Activated CD8-positive, alpha-beta T cell treated with anti-CD3 and anti-CD28 coated beads, Interleukin-2, amount 10 ng/mL, durations not matched to agents 7 days and 5 days (primary cell): Measurements from ENCODE around the gene SLC35G2. TPM values are rescaled to one million over a fixed set of nuclear protein-coding genes. Genes with fewer than 3 reads are reported as not detected.
"Not testable (repeated sequence)": the region's sequence is repeated elsewhere in the genome, so short reads cannot be mapped to it uniquely, and the experiment has no call there.

ENCODE experiments used
- ATAC-seq: fragments of 150-1000 bp; cut with Tn5 transposase; one replicate; pipeline ENCODE4 v1.10.0; 2021; ENCODE audit warnings: moderate library complexity
- CTCF ChIA-PET: fragments of 350-600 bp; sonication (Branson Sonifier 250); formaldehyde crosslinking; loops from one replicate; lab custom pipeline; 2021; ENCODE audit warnings: antibody characterized with exemption; lab: Charles Lee
- POLR2A ChIA-PET: fragments of 350-600 bp; sonication (Branson Sonifier 250); formaldehyde crosslinking; loops from one replicate; lab custom pipeline; 2021; ENCODE audit warnings: antibody characterized with exemption; lab: Charles Lee
- DNase-seq: peaks from one replicate; pipeline ENCODE4 v3.0.0-alpha.2; 2020
- H3K27ac Mint-ChIP-seq: one replicate; pipeline ENCODE4 v1.8.0; 2021; ENCODE audit warnings: mild to moderate bottlenecking, mixed read lengths
- H3K27me3 Mint-ChIP-seq: one replicate; pipeline ENCODE4 v1.8.0; 2021; ENCODE audit warnings: low read depth, mixed read lengths
- H3K36me3 Mint-ChIP-seq: one replicate; pipeline ENCODE4 v1.8.0; 2021; ENCODE audit warnings: low read depth, mixed read lengths
- H3K4me1 Mint-ChIP-seq: one replicate; pipeline ENCODE4 v1.8.0; 2021; ENCODE audit warnings: low read depth, mixed read lengths
- H3K4me3 Mint-ChIP-seq: one replicate; pipeline ENCODE4 v1.8.0; 2021; ENCODE audit warnings: mild to moderate bottlenecking, mixed read lengths
- H3K9me3 Mint-ChIP-seq: one replicate; pipeline ENCODE4 v1.8.0; 2022; ENCODE audit warnings: mixed read lengths; ENCODE audit not compliant: insufficient read depth
- total RNA-seq, 2 experiments: library from RNA; stranded (reverse); gene quantifications; one replicate each; pipeline ENCODE4 v1.2.3, GENCODE V29; 2021

SLC35G2 gene
- under 1 TPM in 1 of 2 experiments, not detected in 1; 0.16 TPM for total RNA-seq

GRCh38 chr3:136818769-136819391 is at the start of gene SLC35G2:
Gene SLC35G2, plus strand, starts transcription at chr3:136819126. Its CDS starts 35,335 bp downstream, at chr3:136854461.
- Mint-ChIP-seq H3K36me3 (no peaks in the 10 kb centered on the region), H3K27me3 (peaks cover 52% of the 10 kb centered on the region), H3K27ac (peak within 1 kb of the TSS; percentile 16), H3K4me1 (peaks cover 22% of the 10 kb centered on the region), H3K4me3 (peak within 1 kb of the TSS; percentile 73), H3K9me3 (peaks cover 1% of the 10 kb centered on the region)
- DNase-seq, result peak; percentile 46
- ChIA-PET CTCF (interaction anchor here (0.8 kb wide), 1 partner anchor 195 kb away, joined by 4 read pairs; no protein-coding TSS in a partner anchor), POLR2A (interaction anchor here (1.2 kb wide), 1 partner anchor 43 kb away, joined by 4 read pairs; the partner anchor contains the start of gene NCK1)
- peak; percentile 73 for ATAC-seq

DNA sequence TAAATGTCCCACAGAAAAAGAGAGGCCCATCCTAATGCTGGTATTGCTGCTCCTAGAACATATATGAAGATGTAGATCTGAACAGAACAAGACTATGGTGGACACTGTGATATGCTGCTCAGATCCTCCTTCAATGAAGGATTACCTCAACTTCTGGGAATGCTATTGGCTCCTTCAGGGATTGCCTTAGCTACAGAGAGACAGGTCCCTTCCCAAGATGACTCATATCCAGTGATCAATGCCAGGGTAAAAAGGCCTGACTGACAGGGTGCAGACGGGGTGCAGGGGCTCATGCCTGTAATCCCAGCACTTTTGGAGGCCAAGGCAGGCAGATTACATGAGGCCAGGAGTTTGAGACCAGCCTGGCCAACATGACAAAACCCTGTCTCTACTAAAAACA is 46.2 kb upstream of the SLC35G2 start:
- ATAC-seq (no peak), DNase-seq (no peak)
- ChIA-PET POLR2A (interaction anchor here (1.0 kb wide), 1 partner anchor 20 kb away, joined by 4 read pairs; the partner anchor contains the start of gene STAG1), CTCF (interaction anchor here (1.2 to 1.4 kb wide), 2 partner anchors 20 to 241 kb away, joined by 4 to 5 read pairs; partner anchors contain the start of gene STAG1)
- H3K27me3 Mint-ChIP-seq, result no peaks in the 10 kb centered on the region
- H3K27ac Mint-ChIP-seq, result no peak overlapping the region
- no peaks in the 10 kb centered on the region for H3K4me1 Mint-ChIP-seq
- H3K4me3 Mint-ChIP-seq, result no peak overlapping the region
- H3K9me3 Mint-ChIP-seq, result no peaks in the 10 kb centered on the region
- H3K36me3 Mint-ChIP-seq, result no peaks in the 10 kb centered on the region

DNA sequence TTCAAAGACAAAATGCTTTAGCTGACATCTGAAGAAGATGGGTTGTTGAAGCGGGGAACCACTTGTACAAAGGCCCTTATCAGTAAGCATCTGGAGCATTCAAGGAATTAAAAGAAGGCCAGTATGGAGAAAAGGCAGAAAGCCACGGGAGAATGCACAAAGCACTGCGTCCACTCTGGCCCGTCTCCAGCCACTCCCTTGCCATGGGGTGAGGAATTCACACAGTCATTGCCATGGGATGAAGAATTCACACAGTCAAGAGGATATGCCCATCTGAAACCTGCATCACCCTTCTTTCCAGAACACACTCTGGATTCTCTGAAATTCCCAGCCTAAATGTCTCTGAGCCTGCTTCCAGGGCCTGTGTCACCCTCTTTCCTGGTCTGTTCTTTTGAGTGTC is 40.1 kb upstream of the SLC35G2 start:
- Mint-ChIP-seq H3K27me3 (peaks cover 3% of the 10 kb centered on the region), H3K4me3 (no peak overlapping the region), H3K36me3 (no peaks in the 10 kb centered on the region), H3K9me3 (no peaks in the 10 kb centered on the region), H3K4me1 (no peaks in the 10 kb centered on the region), H3K27ac (no peak overlapping the region)
- DNase-seq, result no peak
- ChIA-PET POLR2A (no interaction called here), CTCF (no interaction called here)
- ATAC-seq, result no peak

DNA sequence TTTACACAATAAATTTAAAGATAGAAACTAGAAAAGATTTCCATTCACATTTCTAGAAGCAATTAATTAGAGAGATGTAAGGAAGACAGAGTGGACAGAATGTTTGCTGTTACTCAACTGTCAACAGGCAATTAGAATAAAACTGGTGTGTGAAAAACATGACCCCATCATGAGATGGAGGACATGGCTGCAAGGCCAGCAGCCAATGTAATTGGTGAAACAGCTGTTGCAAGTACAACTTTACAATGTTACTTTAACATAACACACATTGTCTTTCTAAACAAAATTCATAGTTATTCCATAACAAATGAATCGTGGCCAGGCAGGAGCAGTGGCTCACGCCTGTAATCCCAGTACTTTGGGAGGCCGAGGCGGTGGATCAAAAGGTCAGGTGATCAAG is 38.2 kb upstream of the SLC35G2 start:
- Mint-ChIP-seq H3K27me3 (peaks cover 3% of the 10 kb centered on the region), H3K4me1 (no peaks in the 10 kb centered on the region), H3K4me3 (no peak overlapping the region), H3K36me3 (no peaks in the 10 kb centered on the region), H3K9me3 (no peaks in the 10 kb centered on the region), H3K27ac (no peak overlapping the region)
- CTCF ChIA-PET, result no interaction called here
- DNase-seq (no peak), ATAC-seq (no peak)
- POLR2A ChIA-PET, result no interaction called here

DNA sequence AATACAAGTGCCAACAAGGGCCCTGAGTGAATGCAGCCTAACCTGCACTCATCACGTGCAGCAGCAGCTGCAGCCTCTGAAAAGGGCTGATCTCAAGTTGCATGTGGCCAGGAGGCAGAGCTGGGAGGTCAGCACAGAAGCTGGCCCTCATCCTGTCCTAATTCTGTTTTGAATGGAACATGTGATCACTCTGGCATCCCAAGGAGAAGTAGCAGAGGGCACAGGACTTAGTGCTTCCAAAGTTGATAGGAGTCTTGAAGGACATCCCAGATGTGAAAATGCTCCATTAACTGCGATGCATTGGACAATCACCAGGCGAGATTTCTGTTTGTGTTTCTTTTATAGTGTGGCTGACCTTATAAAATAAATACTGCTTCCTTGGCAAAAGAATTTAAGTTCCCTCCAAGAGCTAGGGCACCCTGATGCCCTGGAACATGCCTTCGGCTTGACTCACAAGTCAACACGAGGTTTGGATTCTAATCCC is 35.2 kb upstream of the SLC35G2 start:
- H3K27me3 Mint-ChIP-seq, result peaks cover 2% of the 10 kb centered on the region
- peaks cover 15% of the 10 kb centered on the region for H3K4me1 Mint-ChIP-seq
- H3K36me3 Mint-ChIP-seq, result no peaks in the 10 kb centered on the region
- no peaks in the 10 kb centered on the region for H3K9me3 Mint-ChIP-seq
- H3K27ac Mint-ChIP-seq, result no peak overlapping the region
- DNase-seq, result no peak
- POLR2A ChIA-PET, result no interaction called here
- H3K4me3 Mint-ChIP-seq, result no peak overlapping the region
- ATAC-seq, result no peak
- CTCF ChIA-PET, result no interaction called here

DNA sequence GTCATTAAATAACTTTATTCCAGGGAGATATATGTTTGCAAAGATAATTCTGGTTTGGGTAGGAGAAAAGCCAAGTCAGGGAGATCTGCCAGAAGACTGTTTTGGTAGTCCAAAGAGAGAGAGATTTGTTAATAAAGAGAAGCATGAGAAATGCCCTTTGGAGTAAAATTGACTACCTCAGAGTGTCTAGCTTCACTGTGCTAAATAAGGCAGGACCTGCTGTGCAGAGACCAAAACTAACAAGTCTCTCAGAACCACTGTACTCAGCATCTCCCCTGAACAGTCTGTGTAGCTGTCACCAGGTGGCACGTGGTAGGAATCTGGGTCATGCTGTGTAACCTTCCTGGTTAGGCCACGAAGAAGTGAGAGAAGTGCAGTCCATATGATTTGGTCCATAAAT is 31.6 kb upstream of the SLC35G2 start:
- CTCF ChIA-PET, result interaction anchor here (1.3 to 2.1 kb wide), 4 partner anchors 35 to 245 kb away, joined by 5 to 12 read pairs (median 8); partner anchors contain the start of gene STAG1
- ATAC-seq (peak; percentile 68), DNase-seq (peak; percentile 42)
- H3K27me3 Mint-ChIP-seq, result no peaks in the 10 kb centered on the region
- no peaks in the 10 kb centered on the region for H3K36me3 Mint-ChIP-seq
- H3K27ac Mint-ChIP-seq, result peak overlapping the region; percentile 28
- H3K4me1 Mint-ChIP-seq, result peaks cover 15% of the 10 kb centered on the region
- no peak overlapping the region for H3K4me3 Mint-ChIP-seq
- POLR2A ChIA-PET, result interaction anchor here (0.6 to 1.9 kb wide), 3 partner anchors 35 to 1868 kb away, joined by 3 to 10 read pairs (median 4); partner anchors contain the start of genes NCK1 and STAG1
- no peaks in the 10 kb centered on the region for H3K9me3 Mint-ChIP-seq

DNA sequence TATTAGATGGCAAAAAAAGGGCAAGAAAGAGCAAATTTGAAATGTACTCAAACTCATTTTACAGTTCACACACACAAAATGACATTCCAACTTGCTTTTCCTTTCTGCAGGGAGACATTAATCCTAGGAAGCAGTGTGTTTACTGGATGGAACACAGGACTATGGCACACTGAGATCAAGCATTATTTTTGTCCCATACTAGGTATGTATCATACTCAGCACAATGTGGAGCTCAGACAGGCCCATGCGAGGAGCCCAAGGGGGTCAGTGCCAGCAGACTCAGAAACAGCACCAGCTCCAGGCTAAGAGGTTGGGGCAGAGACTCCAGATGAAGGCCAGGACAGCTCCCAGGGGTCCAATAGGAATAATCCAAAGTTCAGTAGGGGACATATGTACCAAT is 30.8 kb upstream of the SLC35G2 start:
- Mint-ChIP-seq H3K9me3 (no peaks in the 10 kb centered on the region), H3K4me1 (peaks cover 15% of the 10 kb centered on the region), H3K27ac (no peak overlapping the region), H3K4me3 (no peak overlapping the region), H3K27me3 (no peaks in the 10 kb centered on the region), H3K36me3 (no peaks in the 10 kb centered on the region)
- ChIA-PET CTCF (interaction anchor here (1.3 to 2.1 kb wide), 2 partner anchors 35 to 226 kb away, joined by 6 to 9 read pairs; partner anchors contain the start of gene STAG1), POLR2A (interaction anchor here (1.9 kb wide), 1 partner anchor 36 kb away, joined by 10 read pairs; the partner anchor contains the start of gene STAG1)
- DNase-seq (no peak), ATAC-seq (no peak)

DNA sequence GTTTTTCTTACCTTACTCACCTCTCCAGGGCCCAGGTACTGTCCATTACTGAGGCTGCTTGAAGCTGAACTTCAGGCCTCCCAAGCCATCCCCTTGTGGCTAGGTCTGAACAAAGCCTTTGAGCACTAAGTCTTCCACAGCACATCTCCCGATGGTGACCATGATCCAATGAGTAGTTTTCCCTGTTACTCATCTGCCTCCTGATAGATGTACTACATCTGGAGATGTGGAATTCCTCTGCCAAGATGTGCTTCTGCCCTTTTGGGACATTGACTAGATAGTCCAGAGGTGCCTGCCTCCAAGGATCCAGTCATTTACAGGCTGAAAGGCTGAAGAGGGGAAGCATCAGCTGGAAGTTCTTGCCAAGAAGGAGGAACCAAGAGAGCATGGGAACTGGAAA is 28.9 kb upstream of the SLC35G2 start:
- no peaks in the 10 kb centered on the region for H3K9me3 Mint-ChIP-seq
- H3K4me1 Mint-ChIP-seq, result peaks cover 15% of the 10 kb centered on the region
- ATAC-seq (no peak), DNase-seq (no peak)
- H3K27me3 Mint-ChIP-seq, result peaks cover 3% of the 10 kb centered on the region
- H3K36me3 Mint-ChIP-seq, result no peaks in the 10 kb centered on the region
- H3K27ac Mint-ChIP-seq, result no peak overlapping the region
- no peak overlapping the region for H3K4me3 Mint-ChIP-seq
- ChIA-PET CTCF (no interaction called here), POLR2A (no interaction called here)

- ChIA-PET CTCF (interaction anchor here (0.7 to 1.0 kb wide), 2 partner anchors 16 to 102 kb away, joined by 3 read pairs; no protein-coding TSS in a partner anchor), POLR2A (no interaction called here)
- peaks cover 15% of the 10 kb centered on the region for H3K4me1 Mint-ChIP-seq
- no peak overlapping the region for H3K27ac Mint-ChIP-seq
- H3K27me3 Mint-ChIP-seq, result peaks cover 3% of the 10 kb centered on the region
- no peaks in the 10 kb centered on the region for H3K9me3 Mint-ChIP-seq
- ATAC-seq (no peak), DNase-seq (no peak)
- H3K36me3 Mint-ChIP-seq, result no peaks in the 10 kb centered on the region
- no peak overlapping the region for H3K4me3 Mint-ChIP-seq
Measured at GRCh38 chr3:136790786-136791185, 28.1 kb upstream of the SLC35G2 start.

GRCh38 chr3:136792556-136793330 is 26.2 kb upstream of the SLC35G2 start:
- no peak for DNase-seq
- ChIA-PET CTCF (interaction anchor here (1.6 kb wide), 1 partner anchor 221 kb away, joined by 4 read pairs; no protein-coding TSS in a partner anchor), POLR2A (no interaction called here)
- no peak overlapping the region for H3K4me3 Mint-ChIP-seq
- peaks cover 3% of the 10 kb centered on the region for H3K27me3 Mint-ChIP-seq
- no peaks in the 10 kb centered on the region for H3K9me3 Mint-ChIP-seq
- no peaks in the 10 kb centered on the region for H3K4me1 Mint-ChIP-seq
- no peak overlapping the region for H3K27ac Mint-ChIP-seq
- ATAC-seq, result no peak
- H3K36me3 Mint-ChIP-seq, result no peaks in the 10 kb centered on the region

DNA sequence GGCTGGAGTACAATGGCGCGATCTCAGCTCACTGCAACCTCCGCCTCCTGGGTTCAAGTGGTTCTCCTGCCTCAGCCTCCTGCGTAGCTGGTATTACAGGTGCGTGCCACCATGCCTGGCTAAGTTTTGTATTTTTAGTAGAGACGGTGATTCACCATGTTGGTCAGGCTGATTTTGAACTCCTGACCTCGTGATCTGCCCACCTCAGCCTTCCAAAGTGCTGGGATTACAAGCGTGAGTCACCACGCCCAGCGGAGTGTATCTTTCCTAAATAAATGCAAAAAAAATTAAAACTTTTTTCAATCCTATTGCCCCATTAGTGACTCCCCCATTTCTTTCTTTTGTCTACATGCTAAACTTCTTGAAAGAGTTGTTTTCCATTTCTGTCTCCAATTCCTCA is 17.8 kb upstream of the SLC35G2 start:
- DNase-seq, ATAC-seq, H3K27me3 Mint-ChIP-seq, H3K9me3 Mint-ChIP-seq, H3K36me3 Mint-ChIP-seq, H3K4me1 Mint-ChIP-seq, H3K27ac Mint-ChIP-seq, H3K4me3 Mint-ChIP-seq, CTCF ChIA-PET, POLR2A ChIA-PET: not testable (repeated sequence)
